GM12878 (cell line): ENCODE data around the gene SIK2. TPM values are rescaled to one million over a fixed set of nuclear protein-coding genes. Genes with fewer than 3 reads are reported as not detected.

Experiments used
- ATAC-seq: fragments of 200-7000 bp; cut with Tn5 transposase; 3 replicates; pipeline ENCODE4 v1.9.1; 2020; ENCODE audit warnings: mild to moderate bottlenecking, moderate library complexity
- BruUV-seq: library from RNA; stranded (reverse); fragments of 400-500 nt; replicated peaks from 2 replicates; lab custom pipeline; 2021; lab: Mats Ljungman, UMichigan
- CTCF ChIA-PET: fragments of 300-600 bp; sonication (Branson Sonifier 250); formaldehyde crosslinking; extraction: SDS; loops from one replicate; lab custom pipeline; 2021; ENCODE audit warnings: inconsistent platforms; lab: Yijun Ruan, JAX
- POLR2A ChIA-PET: fragments of 350-600 bp; formaldehyde crosslinking; extraction: SDS; loops from one replicate; lab custom pipeline; 2021; ENCODE audit warnings: inconsistent platforms; lab: Charles Lee
- RAD21 ChIA-PET: fragments of 300-600 bp; sonication (Branson Sonifier 250); formaldehyde crosslinking; loops from one replicate; lab custom pipeline; 2023; ENCODE audit warnings: antibody characterized with exemption; ENCODE audit not compliant: unreplicated experiment; lab: Charles Lee
- SMC1A ChIA-PET: fragments of 300-600 bp; sonication (Branson Sonifier 250); formaldehyde crosslinking; loops from one replicate; lab custom pipeline; 2023; ENCODE audit not compliant: unreplicated experiment, uncharacterized antibody; lab: Charles Lee
- DNase-seq: peaks from one replicate; pipeline ENCODE4 v3.0.0-alpha.2; 2011; ENCODE audit warnings: low read depth, low spot score
- FAIRE-seq: peaks from 3 replicates; lab custom pipeline; 2011; peaks lifted over from hg19 to GRCh38; lab: Jason Lieb, UNC
- H2AFZ ChIP-seq: 2 replicates; pipeline ENCODE4 v1.6.0; 2011; ENCODE audit warnings: low read depth, low read length, control low read depth; ENCODE audit not compliant: control insufficient read depth
- H3K27ac ChIP-seq: 2 replicates; pipeline ENCODE4 v1.5.1; 2011; ENCODE audit warnings: control low read depth; ENCODE audit not compliant: control insufficient read depth, insufficient read depth
- H3K27me3 ChIP-seq, 2 experiments: replicated peaks in 1 of 2; 2 replicates each; pipeline versions ENCODE4 v1.6.0 to v1.6.1; 2011; ENCODE audit warnings: low read length in 1 of 2; ENCODE audit not compliant: control insufficient read depth in 2 of 2, insufficient read depth in 2 of 2
- H3K36me3 ChIP-seq, 2 experiments: 2 replicates each; pipeline ENCODE4 v1.5.1; 2011; ENCODE audit warnings: low read length in 1 of 2; ENCODE audit not compliant: control insufficient read depth in 2 of 2, insufficient read depth in 2 of 2
- H3K4me1 ChIP-seq: 2 replicates; pipeline ENCODE4 v1.6.1; 2011; ENCODE audit warnings: mild to moderate bottlenecking, low read length, moderate library complexity, mixed read lengths; ENCODE audit not compliant: control insufficient read depth, insufficient read depth
- H3K4me2 ChIP-seq: 2 replicates; pipeline ENCODE4 v1.6.0; 2011; ENCODE audit warnings: control low read depth; ENCODE audit not compliant: control insufficient read depth, insufficient read depth
- H3K4me3 ChIP-seq: fragments of 200-600 bp; sonication (generic); 2 replicates; pipeline ENCODE4 v1.5.1; 2016
- H3K79me2 ChIP-seq: 2 replicates; pipeline ENCODE4 v1.6.0; 2011; ENCODE audit warnings: low read length; ENCODE audit not compliant: control insufficient read depth, insufficient read depth
- H3K9ac ChIP-seq: 2 replicates; pipeline ENCODE4 v1.8.0; 2011; ENCODE audit warnings: low read length, control low read depth, mixed read lengths; ENCODE audit not compliant: control insufficient read depth, insufficient read depth
- H3K9me3 ChIP-seq: replicated peaks from 3 replicates; pipeline ENCODE4 v1.5.1; 2011; ENCODE audit warnings: mild to moderate bottlenecking, low read length; ENCODE audit not compliant: control insufficient read depth, insufficient read depth
- H4K20me1 ChIP-seq: 2 replicates; pipeline ENCODE4 v1.6.0; 2011; ENCODE audit not compliant: control insufficient read depth, insufficient read depth
- NFXL1 ChIP-seq: fragments of 450-650 bp; IDR thresholded peaks from 2 replicates; pipeline ENCODE4 v1.6.1; 2017; ENCODE audit warnings: antibody characterized with exemption, mild to moderate bottlenecking, borderline replicate concordance
- SREBF2 ChIP-seq: IDR thresholded peaks from 2 replicates; pipeline ENCODE4 v1.6.1; 2012; ENCODE audit warnings: mild to moderate bottlenecking, low read length
- TAF1 ChIP-seq: IDR thresholded peaks from 2 replicates; pipeline ENCODE4 v1.6.1; 2011; ENCODE audit warnings: mild to moderate bottlenecking, low read depth, low read length, borderline replicate concordance
- TCF7 ChIP-seq: IDR thresholded peaks from 2 replicates; pipeline ENCODE4 v1.6.1; 2014; ENCODE audit warnings: antibody characterized with exemption, borderline replicate concordance
- ZNF274 ChIP-seq: IDR thresholded peaks from one replicate; pipeline ENCODE4 v1.8.0; 2011; ENCODE audit not compliant: insufficient read length, insufficient read depth
- in situ Hi-C: fragments of 300-500 bp; cut with MboI; formaldehyde crosslinking; loops from 9 replicates; pipeline ENCODE4 v1.14.3; 2018; ENCODE audit warnings: mixed read lengths
- intact Hi-C: fragments of 100-400 bp; cut with micrococcal nuclease; formaldehyde crosslinking; loops from one replicate; pipeline ENCODE4 v1.14.2; 2022; ENCODE audit not compliant: unreplicated experiment
- polyA plus RNA-seq, 11 experiments: library from polyadenylated mRNA; depleted of rRNA in 4 of 11; unstranded in 6 of 11; stranded (reverse) in 5 of 11; fragments of >200 nt; fragmentation: Nextera tagmentation in 4 of 11; fragmentation: Illumina TruSeq in 1 of 11; extraction: Ambion mirVana in 4 of 11; extraction: Trizol in 1 of 11; gene quantifications; 1 replicate in 1 of 11; 2 replicates in 10 of 11; pipeline versions ENCODE4 v1.2.1 to v1.2.3, GENCODE V29; 2011 to 2016; ENCODE audit warnings: inconsistent platforms in 2 of 11, missing spikeins in 2 of 11, low read depth in 1 of 11
- total RNA-seq, 4 experiments: library from RNA; depleted of rRNA in 3 of 4; stranded (reverse); fragments of >200 nt in 3 of 4; fragmentation: Illumina TruSeq in 1 of 4; extraction: Trizol in 1 of 4; gene quantifications; 2 replicates each; pipeline versions ENCODE4 v1.2.1 to v1.2.3, GENCODE V29; 2013 to 2021
- TF ChIP-seq, protein P1 (sequence below): IDR thresholded peaks from 2 replicates; pipeline ENCODE4 v1.6.1; 2011; ENCODE audit warnings: mild to moderate bottlenecking, low read depth, low read length, moderate library complexity; ENCODE audit not compliant: insufficient replicate concordance
- TF ChIP-seq, protein P2 (sequence below): fragments of 450-650 bp; IDR thresholded peaks from 2 replicates; pipeline ENCODE4 v1.6.1; 2017; ENCODE audit warnings: borderline replicate concordance

Gene SIK2
- total and polyA plus RNA-seq, 10 of the 15 experiments (the other 5 are each of a cell fraction or from before 2014, with no cell fraction given) = 0.97 to 14.2 (median 4.5) TPM

DNA sequence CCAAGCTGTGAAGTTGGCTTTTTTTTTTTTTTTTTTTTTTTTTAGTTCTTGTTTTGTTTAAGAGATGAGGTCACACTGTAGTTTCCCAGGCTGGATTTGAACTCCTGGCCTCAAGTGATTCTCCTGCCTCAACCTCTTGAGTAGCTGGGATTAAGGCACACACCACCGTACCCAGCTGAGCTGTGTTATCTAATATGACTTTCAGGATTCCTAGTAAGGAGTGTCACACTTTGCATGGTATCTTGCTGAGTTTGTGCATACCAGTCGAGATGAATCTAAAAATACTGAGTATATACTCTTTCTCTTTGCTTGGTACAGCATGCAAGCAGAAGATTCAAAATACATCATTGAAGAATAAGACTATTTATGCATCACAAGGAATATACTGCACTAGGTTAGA, 58.6 kb downstream of the SIK2 start (continued):
- TF ChIP-seq, protein P1, sequence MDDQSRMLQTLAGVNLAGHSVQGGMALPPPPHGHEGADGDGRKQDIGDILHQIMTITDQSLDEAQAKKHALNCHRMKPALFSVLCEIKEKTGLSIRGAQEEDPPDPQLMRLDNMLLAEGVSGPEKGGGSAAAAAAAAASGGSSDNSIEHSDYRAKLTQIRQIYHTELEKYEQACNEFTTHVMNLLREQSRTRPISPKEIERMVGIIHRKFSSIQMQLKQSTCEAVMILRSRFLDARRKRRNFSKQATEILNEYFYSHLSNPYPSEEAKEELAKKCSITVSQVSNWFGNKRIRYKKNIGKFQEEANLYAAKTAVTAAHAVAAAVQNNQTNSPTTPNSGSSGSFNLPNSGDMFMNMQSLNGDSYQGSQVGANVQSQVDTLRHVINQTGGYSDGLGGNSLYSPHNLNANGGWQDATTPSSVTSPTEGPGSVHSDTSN = no peak
- no peak for TF ChIP-seq SREBF2
- TF ChIP-seq, all 136 proteins: peak for 0

DNA sequence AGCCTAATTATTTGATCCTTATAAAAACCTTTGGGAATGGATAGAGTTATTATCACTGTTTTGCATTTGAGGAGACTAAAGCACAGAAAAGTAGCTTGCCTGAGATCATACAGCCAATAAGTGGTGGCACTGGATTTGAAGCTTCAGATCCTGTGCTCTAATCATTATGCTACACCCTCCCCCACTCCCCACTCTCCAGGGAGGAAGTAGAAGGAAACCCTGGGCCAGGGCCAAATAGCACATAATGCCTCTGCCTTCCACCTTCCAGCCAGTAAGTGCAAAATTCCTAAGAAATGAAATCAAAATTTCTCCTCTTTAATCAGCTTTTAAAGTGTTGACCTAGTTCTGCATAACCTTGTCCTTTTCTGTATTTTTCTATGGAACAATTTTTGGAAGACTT, 61.6 kb downstream of the SIK2 start:
- Histone ChIP-seq H3K79me2 (no peaks in the 10 kb centered on the region), H3K27me3 (no peaks in the 10 kb centered on the region), H3K27ac (no peak overlapping the region), H3K4me3 (no peak overlapping the region), H3K36me3 (no peaks in the 10 kb centered on the region), H3K4me2 (no peak overlapping the region), H3K9ac (no peak overlapping the region), H3K9me3 (no peaks in the 10 kb centered on the region), H3K4me1 (no peaks in the 10 kb centered on the region), H4K20me1 (no peaks in the 10 kb centered on the region), H2AFZ (no peak overlapping the region)
- ChIA-PET RAD21 (no interaction called here), SMC1A (interaction anchor here (1.0 kb wide), 1 partner anchor 9 kb away, joined by 3 read pairs; no protein-coding TSS in a partner anchor), CTCF (no interaction called here), POLR2A (interaction anchor here (0.6 to 1.2 kb wide), 2 partner anchors 10 to 228 kb away, joined by 3 to 4 read pairs; no protein-coding TSS in a partner anchor)
- TF ChIP-seq NFXL1 = no peak
- TF ChIP-seq, protein P2, sequence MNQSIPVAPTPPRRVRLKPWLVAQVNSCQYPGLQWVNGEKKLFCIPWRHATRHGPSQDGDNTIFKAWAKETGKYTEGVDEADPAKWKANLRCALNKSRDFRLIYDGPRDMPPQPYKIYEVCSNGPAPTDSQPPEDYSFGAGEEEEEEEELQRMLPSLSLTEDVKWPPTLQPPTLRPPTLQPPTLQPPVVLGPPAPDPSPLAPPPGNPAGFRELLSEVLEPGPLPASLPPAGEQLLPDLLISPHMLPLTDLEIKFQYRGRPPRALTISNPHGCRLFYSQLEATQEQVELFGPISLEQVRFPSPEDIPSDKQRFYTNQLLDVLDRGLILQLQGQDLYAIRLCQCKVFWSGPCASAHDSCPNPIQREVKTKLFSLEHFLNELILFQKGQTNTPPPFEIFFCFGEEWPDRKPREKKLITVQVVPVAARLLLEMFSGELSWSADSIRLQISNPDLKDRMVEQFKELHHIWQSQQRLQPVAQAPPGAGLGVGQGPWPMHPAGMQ = no peak
- TF ChIP-seq ZNF274 = no peak
- TF ChIP-seq TCF7 = no peak
- TF ChIP-seq TAF1 = no peak
- intact Hi-C loops = no loop called here
- in situ Hi-C loops = no loop called here
- FAIRE-seq = no peak
- ATAC-seq = no peak
- no peak for DNase-seq
- BruUV-seq = no TSS peak
